Body of pancreas (tissue), 4 donors: ENCODE data around the gene LAMA5. TPM values are rescaled to one million over a fixed set of nuclear protein-coding genes. Genes with fewer than 3 reads are reported as not detected.

Experiments
- ATAC-seq: fragments of 150-250 bp; one replicate; pipeline ENCODE4 v1.9.1; 2016
- DNase-seq, 4 donors: peaks; one replicate each; pipeline ENCODE4 v3.0.0-alpha.2; 2019
- H3K27ac ChIP-seq, 4 donors: fragments of 200-600 bp; sonication (generic); 1 replicate in 3 of 4; 2 replicates in 1 of 4; pipeline versions ENCODE4 v1.5.1 to v1.6.1; 2016 to 2019; ENCODE audit warnings: mild to moderate bottlenecking in 1 of 4, mixed read lengths in 1 of 4, moderate library complexity in 1 of 4
- H3K27me3 ChIP-seq, 2 donors: fragments of 200-600 bp; sonication (generic); one replicate each; pipeline ENCODE4 v1.6.0; 2016; ENCODE audit warnings: mild to moderate bottlenecking in 1 of 2
- H3K36me3 ChIP-seq, 2 donors: fragments of 200-600 bp; sonication (generic); replicated peaks in 1 of 2; 2 replicates each; pipeline ENCODE4 v1.5.1; 2016; ENCODE audit warnings: low read depth in 2 of 2; ENCODE audit not compliant: insufficient read depth in 1 of 2
- H3K4me1 ChIP-seq: fragments of 200-600 bp; sonication (generic); one replicate; pipeline ENCODE4 v1.6.0; 2016
- H3K4me3 ChIP-seq, 2 donors: fragments of 200-600 bp; sonication (generic); 1 replicate in 1 of 2; 2 replicates in 1 of 2; pipeline ENCODE4 v1.5.1; 2016 to 2019
- H3K9me3 ChIP-seq, 3 donors: fragments of 200-600 bp; sonication (generic); 1 replicate in 2 of 3; 2 replicates in 1 of 3; pipeline ENCODE4 v1.5.1; 2016
- POLR2A ChIP-seq, 3 donors: fragments of 450-650 bp; IDR thresholded peaks; one replicate each; pipeline ENCODE4 v1.6.1; 2016; ENCODE audit warnings: antibody characterized with exemption in 3 of 3, mild to moderate bottlenecking in 2 of 3
- WGBS, 2 donors: methylation state at CpG; one replicate each; pipeline ENCODE4 v1.1.5; 2017; 5-methylcytosine and 5-hydroxymethylcytosine counted together
- intact Hi-C: fragments of 100-400 bp; cut with DNase I; formaldehyde crosslinking; loops from one replicate; pipeline ENCODE4 v1.15.1; 2023
- total RNA-seq, 2 donors: library from RNA; depleted of rRNA; stranded (reverse); fragments of >200 nt; gene quantifications; one replicate each; pipeline ENCODE4 v1.1.0, GENCODE V29; 2016
- TF ChIP-seq, protein P1 (sequence below), 7 experiments: fragments of 450-650 bp in 4 of 7; fragments of 200-600 bp in 3 of 7; sonication (generic) in 3 of 7; IDR thresholded peaks; one replicate each; pipeline ENCODE4 v1.5.1; 2016 to 2019; ENCODE audit warnings: antibody characterized with exemption in 7 of 7

Gene LAMA5
- total RNA-seq, 2 donors from 2014 or later: 115 to 185 TPM

- no peaks in the 10 kb centered on the region for H3K27me3 ChIP-seq
- peaks cover 11 to 33% of the 10 kb centered on the region in 2 donors for H3K36me3 ChIP-seq
- DNase-seq (no peak), ATAC-seq (no peak)
- WGBS, 2 donors: 81 to 86% methylated on average over 19 to 20 of the region's 20 CpGs
- no peak overlapping the region for H3K4me3 ChIP-seq
- no peak overlapping the region for H3K27ac ChIP-seq
- H3K9me3 ChIP-seq: no peaks in the 10 kb centered on the region
- TF ChIP-seq, protein P1, sequence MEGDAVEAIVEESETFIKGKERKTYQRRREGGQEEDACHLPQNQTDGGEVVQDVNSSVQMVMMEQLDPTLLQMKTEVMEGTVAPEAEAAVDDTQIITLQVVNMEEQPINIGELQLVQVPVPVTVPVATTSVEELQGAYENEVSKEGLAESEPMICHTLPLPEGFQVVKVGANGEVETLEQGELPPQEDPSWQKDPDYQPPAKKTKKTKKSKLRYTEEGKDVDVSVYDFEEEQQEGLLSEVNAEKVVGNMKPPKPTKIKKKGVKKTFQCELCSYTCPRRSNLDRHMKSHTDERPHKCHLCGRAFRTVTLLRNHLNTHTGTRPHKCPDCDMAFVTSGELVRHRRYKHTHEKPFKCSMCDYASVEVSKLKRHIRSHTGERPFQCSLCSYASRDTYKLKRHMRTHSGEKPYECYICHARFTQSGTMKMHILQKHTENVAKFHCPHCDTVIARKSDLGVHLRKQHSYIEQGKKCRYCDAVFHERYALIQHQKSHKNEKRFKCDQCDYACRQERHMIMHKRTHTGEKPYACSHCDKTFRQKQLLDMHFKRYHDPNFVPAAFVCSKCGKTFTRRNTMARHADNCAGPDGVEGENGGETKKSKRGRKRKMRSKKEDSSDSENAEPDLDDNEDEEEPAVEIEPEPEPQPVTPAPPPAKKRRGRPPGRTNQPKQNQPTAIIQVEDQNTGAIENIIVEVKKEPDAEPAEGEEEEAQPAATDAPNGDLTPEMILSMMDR (IDR thresholded peaks at IDR 0.05): no peak
- TF ChIP-seq POLR2A (IDR thresholded peaks at IDR 0.05): no peak
- intact Hi-C loops: loop anchor here (10.0 kb wide), 1 partner anchor 48 kb away; no protein-coding TSS in a partner anchor
- peaks cover 16% of the 10 kb centered on the region for H3K4me1 ChIP-seq
These were observed 73.9 kb downstream of the LAMA5 start for GRCh38 chr20:62293111-62293784.

DNA sequence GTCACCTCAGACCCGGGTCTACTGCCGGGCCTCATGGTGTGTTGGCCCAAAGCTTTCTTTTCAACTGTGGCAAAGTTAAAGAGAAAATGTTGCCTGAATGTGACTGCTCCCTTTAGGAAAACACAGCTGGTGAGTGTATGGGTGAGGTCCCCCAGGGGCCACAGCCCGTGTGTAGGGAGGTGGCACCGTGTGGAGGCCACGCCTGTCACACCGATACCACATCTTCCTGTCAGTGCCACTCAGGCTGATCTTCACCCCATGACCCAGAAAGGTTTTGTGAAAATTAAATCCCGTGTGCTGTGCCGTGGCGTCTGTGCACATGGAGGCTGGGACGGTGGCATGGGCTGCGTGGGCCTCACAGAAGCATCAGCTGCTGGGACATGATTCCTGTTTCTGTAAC lies 75.0 kb downstream of the LAMA5 start:
- intact Hi-C loops: loop anchor here (10.0 kb wide), 1 partner anchor 47 kb away; no protein-coding TSS in a partner anchor
- Histone ChIP-seq H3K27ac (no peak overlapping the region), H3K4me3 (no peak overlapping the region), H3K9me3 (no peaks in the 10 kb centered on the region), H3K4me1 (peaks cover 5% of the 10 kb centered on the region), H3K27me3 (no peaks in the 10 kb centered on the region), H3K36me3 (peaks cover 11 to 33% of the 10 kb centered on the region in 2 donors)
- TF ChIP-seq, protein P1 (IDR thresholded peaks at IDR 0.05): no peak
- TF ChIP-seq POLR2A (IDR thresholded peaks at IDR 0.05): no peak
- WGBS, 2 donors: 90 to 94% methylated on average over 11 of the region's 11 CpGs
- ATAC-seq (no peak), DNase-seq (no peak)

- Histone ChIP-seq H3K4me1 (no peaks in the 10 kb centered on the region), H3K36me3 (peaks cover 11 to 37% of the 10 kb centered on the region in 2 donors), H3K9me3 (no peaks in the 10 kb centered on the region), H3K27ac (no peak overlapping the region), H3K4me3 (no peak overlapping the region), H3K27me3 (no peaks in the 10 kb centered on the region)
- 90 to 91% methylated on average over 23 to 28 of the region's 29 CpGs for WGBS, 2 donors
- no peak for DNase-seq
- intact Hi-C loops: loop anchor here (10.0 kb wide), 1 partner anchor 47 kb away; no protein-coding TSS in a partner anchor
- no peak for ATAC-seq
- TF ChIP-seq POLR2A (IDR thresholded peaks at IDR 0.05): no peak
- TF ChIP-seq, protein P1 (IDR thresholded peaks at IDR 0.05): no peak
These were observed 75.7 kb downstream of the LAMA5 start for GRCh38 chr20:62291251-62292066.

- ATAC-seq (no peak), DNase-seq (no peak)
- TF ChIP-seq POLR2A (IDR thresholded peaks at IDR 0.05): no peak
- TF ChIP-seq, protein P1 (IDR thresholded peaks at IDR 0.05): no peak
- H3K27ac ChIP-seq: no peak overlapping the region
- H3K4me3 ChIP-seq: no peak overlapping the region
- 89 to 93% methylated on average over 8 of the region's 8 CpGs for WGBS, 2 donors
- intact Hi-C loops: loop anchor here (10.0 kb wide), 1 partner anchor 45 kb away; no protein-coding TSS in a partner anchor
- no peaks in the 10 kb centered on the region for H3K27me3 ChIP-seq
- no peaks in the 10 kb centered on the region for H3K4me1 ChIP-seq
- H3K36me3 ChIP-seq: peaks cover 11 to 48% of the 10 kb centered on the region in 2 donors
- no peaks in the 10 kb centered on the region for H3K9me3 ChIP-seq
These were observed 77.2 kb downstream of the LAMA5 start for GRCh38 chr20:62289898-62290297.
